GM18505 (cell line): ENCODE measurements around the gene TMEM128.
"Not testable (repeated sequence)": the region's sequence is repeated elsewhere in the genome, so short reads cannot be mapped to it uniquely, and the experiment has no call there.

Experiments
- ATAC-seq: cut with Tn5 transposase; IDR thresholded peaks from one replicate; pipeline ENCODE4 v1.9.1; 2021; ENCODE audit not compliant: unreplicated experiment
- POLR2A ChIP-seq: IDR thresholded peaks from 4 replicates; pipeline ENCODE4 v1.6.1; 2011; ENCODE audit warnings: borderline replicate concordance; ENCODE audit not compliant: insufficient read depth, insufficient read length; ENCODE audit errors: extremely low read depth

The TMEM128 gene

GRCh38 chr4:4195354-4195753 is 52.7 kb downstream of the TMEM128 start:
- no peak for TF ChIP-seq POLR2A

GRCh38 chr4:4188557-4188956 is 59.5 kb downstream of the TMEM128 start:
- ATAC-seq = not testable (repeated sequence)

More at GRCh38 chr4:4195354-4195753, 52.7 kb downstream of the TMEM128 start:
- no peak for ATAC-seq
